ENCODE measurements around the gene HOXD3.
A peak's percentile ranks its signal among the peaks of the same experiment; 100 is the strongest.

Gene HOXD3

DNA sequence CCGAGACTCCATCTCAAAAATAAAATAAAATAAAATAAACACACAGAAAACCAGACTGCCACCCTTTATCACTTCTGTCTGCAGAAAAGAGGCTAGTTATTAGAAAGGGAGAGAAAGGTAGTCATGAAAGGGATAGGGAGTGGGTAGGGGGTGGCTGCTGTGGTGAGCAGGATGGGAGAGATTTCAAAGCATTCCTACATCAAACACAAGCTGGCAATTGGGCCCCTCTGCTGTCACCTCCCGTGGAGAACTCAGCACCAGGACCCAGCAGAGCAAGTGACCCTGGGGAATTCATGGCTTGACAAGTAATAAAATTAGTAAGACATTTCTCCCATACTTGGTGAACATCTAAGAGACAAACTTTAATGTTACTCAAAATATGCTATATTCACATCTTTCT, 27.6 kb downstream of the HOXD3 start:
- DNase-seq = no peak

DNA sequence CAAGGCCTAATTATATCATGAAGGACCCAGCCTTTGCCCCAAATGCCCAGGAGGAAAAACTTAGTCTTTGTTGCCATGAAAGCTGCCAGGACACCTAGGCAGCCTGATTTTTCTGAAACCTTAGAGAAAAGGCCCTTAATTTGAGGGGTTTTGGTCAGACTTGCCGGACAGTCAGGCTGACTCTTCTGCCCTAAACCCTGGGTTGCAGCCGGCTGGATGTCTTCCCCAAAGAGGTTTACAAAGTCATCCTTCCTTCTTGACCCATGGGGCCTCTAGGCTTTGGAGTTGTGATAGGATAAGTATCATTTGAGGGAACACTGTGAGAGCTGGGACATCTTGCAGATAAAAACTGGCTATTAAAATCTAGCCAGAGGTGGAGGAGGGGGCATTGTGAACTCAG, 28.9 kb downstream of the HOXD3 start:
- no peak for DNase-seq

DNA sequence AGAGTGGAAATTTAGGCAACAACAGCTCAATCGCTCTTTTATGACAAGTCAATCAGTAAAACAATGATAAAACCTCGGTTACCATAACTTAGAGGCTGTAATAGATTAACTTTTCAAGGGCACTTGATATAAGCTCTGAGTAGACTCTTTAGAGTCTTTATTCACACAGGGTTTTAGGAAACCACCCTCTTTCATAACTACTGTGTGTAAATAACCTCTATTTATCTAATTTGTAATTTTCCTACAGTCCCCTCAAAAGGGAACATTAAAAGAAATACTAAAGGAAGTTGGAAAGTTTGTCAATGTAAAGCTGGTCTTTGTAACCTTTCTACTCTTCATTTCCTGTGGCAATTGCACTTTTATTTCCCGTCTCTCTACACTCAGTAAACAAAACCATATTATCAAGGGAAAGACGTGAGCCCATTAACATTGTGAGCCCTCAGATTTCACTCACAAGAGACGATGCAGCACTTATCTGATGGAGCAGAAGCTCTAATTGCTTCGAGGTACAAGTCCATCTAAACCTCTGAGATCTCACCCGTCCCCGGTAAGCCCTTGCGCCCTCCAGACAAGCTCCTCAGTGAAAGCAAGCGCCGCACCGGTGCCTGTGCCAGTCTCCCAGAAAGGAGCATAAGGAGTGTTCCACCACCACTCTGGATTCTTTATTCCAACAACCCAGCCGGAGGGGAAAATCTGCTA, 30.2 kb downstream of the HOXD3 start:
- DNase-seq = no peak

DNA sequence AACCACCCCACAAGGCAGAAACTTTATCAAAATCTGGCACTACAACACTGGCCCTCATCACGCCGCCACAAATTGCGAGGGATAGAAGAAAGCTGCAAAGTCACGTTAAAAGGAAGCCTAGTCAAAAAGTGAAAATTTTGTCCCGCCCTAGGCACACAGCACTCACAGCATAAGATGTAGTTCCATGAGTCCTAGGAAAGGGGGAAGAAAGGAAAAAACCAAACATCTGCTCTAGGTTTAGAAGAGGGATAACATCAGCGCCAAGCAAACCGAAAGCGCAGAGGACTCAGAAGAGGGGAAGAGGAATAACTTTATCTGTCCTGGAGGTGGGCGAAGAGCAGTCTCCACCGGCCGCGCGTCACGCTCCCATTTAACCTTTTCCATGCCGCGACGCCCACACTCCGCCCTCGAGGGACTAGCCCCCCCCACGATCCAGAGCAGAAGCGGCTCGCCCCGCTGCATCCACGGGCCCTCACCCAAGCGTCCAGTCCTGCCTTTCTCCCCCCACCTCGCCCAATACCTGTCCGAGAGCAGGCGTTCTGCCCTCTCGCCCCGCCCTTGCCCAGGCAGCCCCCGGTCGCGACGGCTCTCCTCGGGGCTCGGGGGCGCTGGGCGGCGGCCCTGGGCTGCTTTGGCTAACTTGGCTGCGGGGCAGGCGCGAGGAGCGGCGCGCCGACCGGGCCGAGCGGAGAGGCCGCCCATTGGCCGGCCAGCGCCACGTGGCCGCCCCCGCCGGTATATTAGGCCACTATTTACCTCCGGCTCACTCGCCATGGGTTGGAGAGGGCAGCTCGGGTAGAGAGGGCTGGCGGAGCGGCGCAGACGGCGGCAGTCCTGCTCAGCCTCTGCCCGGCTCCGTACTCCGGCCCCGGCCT, 31.0 kb downstream of the HOXD3 start, which contains the start of gene HOXD1:
TSS of gene HOXD1 (plus strand) at position 770 of the 875 bp plus-strand sequence. CDS start 134 bp downstream, outside the sequence.
- DNase-seq = peak; percentile 32

DNA sequence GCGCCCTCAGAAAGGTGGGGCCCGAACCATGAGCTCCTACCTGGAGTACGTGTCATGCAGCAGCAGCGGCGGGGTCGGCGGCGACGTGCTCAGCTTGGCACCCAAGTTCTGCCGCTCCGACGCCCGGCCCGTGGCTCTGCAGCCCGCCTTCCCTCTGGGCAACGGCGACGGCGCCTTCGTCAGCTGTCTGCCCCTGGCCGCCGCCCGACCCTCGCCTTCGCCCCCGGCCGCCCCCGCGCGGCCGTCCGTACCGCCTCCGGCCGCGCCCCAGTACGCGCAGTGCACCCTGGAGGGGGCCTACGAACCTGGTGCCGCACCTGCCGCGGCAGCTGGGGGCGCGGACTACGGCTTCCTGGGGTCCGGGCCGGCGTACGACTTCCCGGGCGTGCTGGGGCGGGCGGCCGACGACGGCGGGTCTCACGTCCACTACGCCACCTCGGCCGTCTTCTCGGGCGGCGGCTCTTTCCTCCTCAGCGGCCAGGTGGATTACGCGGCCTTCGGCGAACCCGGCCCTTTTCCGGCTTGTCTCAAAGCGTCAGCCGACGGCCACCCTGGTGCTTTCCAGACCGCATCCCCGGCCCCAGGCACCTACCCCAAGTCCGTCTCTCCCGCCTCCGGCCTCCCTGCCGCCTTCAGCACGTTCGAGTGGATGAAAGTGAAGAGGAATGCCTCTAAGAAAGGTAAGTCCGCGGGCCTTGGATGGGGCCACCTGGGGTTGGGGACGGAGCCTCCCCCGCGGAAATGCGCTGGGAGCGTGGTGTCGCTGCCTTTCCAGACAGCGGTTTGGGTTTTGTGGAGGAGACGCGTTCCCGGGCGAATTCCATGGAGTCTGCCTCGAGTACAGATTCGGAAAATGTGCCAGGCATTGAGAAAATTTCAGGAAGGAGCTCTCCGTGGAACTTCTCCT, 31.9 kb downstream of the HOXD3 start:
- DNase-seq = no peak

DNA sequence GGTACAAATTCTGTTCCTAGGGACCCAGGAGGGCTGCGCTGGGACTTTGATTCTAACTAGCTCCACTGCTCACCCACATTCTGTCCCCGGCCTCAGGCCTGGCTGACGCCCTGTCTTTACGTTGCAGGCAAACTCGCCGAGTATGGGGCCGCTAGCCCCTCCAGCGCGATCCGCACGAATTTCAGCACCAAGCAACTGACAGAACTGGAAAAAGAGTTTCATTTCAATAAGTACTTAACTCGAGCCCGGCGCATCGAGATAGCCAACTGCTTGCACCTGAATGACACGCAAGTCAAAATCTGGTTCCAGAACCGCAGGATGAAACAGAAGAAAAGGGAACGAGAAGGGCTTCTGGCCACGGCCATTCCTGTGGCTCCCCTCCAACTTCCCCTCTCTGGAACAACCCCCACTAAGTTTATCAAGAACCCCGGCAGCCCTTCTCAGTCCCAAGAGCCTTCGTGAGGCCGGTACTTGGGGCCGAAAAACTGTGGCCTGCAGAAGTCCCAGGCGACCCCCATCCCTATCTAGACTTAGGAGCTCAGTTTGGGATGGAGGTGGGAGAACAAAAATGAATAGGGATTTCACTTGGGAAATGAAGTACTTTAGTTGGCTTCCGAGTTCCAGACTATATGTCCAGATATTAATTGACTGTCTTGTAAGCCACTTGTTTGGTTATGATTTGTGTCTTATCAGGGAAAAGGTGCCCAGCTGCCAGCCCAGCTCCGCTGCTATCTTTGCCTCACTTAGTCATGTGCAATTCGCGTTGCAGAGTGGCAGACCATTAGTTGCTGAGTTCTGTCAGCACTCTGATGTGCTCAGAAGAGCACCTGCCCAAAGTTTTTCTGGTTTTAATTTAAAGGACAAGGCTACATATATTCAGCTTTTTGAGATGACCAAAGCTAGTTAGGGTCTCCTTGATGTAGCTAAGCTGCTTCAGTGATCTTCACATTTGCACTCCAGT, 32.9 kb downstream of the HOXD3 start:
- no peak for DNase-seq

DNA sequence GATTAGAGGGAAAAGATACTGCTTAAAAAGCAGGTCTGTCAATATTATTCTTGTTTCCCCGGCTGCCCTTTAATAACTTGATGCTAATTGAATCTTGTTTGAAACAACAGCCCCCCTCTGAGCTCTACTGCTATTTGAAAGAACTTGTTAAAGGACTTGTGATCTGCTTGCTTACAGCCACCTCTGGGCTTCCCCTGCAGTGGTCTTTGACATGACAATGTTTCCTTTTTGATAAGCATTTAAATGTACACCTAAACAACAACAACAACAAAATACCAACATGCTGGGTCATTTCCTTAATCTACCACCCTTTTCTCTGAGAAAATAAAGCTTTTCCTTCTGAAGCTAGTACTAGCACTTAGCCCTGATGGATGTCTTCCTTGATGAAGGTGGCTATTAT, 35.2 kb downstream of the HOXD3 start:
- no peak for DNase-seq

DNA sequence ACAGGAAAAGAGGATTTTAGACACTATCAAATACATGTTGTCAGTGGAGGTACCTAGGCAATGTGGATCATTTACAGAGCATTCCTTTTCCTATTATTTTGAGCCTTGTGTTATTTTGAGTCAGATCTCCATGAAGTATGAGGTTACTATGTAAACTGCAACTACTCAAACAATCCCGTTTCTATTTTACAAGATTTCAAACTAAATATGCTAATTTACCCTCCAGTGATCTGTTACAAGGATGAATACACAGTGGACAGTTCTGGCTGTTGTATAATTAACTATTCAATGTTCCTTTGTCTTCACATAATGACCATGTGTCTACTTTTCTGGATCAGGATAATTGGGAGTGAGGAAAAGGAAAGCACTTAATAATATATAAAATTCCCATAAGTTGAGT, 35.9 kb downstream of the HOXD3 start:
- no peak for DNase-seq

DNA sequence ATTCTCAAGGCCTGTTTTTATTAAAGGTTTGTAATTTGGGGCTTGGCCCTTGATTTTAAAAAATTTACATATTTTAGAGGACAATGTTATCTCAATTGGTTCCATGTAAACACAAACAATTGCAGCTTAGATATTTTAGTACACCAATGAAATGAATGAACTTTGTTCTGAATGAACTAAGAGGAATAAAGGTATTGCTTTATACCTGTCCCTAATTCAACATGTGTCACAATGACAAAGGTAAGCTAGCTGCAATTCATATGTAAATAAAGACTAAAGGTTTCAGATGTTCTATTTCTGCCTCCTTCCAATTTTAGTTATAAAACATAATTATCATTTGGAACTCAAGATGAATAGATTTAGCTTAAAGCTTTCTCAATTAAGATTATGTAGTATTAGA, 42.8 kb downstream of the HOXD3 start:
- no peak for DNase-seq

DNA sequence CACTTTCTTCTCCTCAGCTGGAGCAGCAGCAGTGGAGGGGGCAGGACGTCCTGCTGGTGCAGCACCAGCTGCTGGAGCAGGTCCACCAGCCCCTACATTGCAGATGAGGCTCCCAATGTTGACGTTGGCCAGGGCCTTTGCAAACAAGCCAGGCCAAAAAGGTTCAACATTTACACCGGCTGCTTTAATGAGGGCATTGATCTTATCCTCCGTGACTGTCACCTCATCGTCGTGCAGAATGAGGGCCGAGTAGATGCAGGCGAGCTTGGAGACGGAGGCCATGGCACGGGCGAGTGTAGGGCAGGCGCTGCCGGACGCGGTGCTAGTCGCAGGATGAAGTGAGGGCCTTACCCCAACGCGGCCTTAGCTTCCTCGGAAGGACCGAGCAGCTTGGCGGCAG, 43.9 kb downstream of the HOXD3 start:
- no peak for DNase-seq

DNA sequence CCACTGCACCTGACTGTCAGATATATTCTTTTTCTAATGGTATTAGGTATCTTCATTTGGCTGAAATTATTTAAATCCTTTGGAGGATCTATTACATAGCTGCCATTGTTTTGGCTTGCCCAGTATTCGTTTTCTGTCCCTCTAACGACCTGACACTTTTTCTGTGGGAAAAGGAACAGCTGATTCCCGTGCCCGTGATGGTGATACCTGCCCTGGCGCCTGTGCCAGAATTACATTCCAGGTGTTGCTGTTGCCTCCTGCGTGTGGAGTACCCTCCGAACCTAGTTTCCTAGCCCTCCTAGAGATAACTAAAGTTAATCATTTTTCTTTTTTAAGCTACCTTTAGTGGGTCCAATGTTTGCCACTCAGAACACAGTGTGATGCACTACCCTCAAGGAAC, 45.4 kb downstream of the HOXD3 start:
- no peak for DNase-seq

DNA sequence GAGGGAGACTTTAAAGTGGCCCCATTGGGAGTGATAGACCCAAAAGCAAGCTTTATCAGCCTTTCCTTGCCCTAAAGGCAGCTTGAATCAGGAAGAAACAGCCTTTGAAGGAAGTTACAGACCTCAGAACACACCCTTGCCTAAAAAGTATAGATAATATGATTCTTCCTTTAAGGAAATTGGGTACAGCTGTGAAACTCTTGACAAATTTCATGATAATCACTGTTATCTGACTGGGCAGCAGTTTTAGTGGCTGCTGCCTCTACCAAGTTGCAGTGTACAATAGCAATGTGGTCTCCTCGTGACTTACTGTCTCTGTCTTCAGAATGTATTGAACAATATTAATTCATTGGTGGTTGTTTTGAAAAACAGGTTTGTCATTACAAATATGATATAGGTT, 48.0 kb downstream of the HOXD3 start:
- DNase-seq = no peak

DNA sequence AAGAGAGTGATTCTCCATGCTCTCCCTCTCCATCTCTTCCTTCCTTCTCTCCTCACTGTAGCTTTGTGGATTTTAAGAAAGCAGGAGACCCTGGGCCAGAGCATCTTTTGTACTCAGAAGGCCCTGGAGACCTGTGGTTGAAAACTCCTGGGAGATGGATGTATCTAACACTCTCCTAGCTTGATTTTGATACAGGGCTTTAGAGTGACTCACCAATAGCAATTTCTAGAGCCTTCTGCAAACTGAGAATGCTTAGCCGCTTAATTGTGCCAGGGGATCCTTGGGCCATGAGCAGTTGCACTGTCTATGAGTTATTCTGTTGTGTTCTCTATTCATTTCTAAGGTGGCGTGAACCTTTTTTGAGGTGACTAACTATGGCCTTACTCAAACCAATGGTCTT, 49.0 kb downstream of the HOXD3 start:
- DNase-seq = no peak

DNA sequence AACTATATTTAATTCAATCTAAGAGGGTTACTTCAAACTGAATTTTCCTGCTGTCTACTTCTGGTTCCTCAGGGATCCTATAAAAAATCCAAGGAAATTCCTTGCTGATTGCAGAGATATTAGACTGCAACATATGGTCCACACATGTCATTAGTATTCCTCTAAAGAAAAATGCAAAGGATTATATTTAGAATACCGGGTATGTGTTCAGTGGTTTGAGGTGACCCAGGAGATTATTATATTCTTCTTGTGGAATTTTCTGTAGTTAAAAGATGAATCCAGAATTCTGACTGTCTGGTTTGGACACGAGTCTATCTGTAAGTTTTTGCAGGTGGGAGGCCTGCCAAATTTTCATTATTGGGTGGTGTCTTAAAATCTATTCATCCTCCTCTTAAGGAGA, 49.6 kb downstream of the HOXD3 start:
- peak; percentile 51 for DNase-seq

DNA sequence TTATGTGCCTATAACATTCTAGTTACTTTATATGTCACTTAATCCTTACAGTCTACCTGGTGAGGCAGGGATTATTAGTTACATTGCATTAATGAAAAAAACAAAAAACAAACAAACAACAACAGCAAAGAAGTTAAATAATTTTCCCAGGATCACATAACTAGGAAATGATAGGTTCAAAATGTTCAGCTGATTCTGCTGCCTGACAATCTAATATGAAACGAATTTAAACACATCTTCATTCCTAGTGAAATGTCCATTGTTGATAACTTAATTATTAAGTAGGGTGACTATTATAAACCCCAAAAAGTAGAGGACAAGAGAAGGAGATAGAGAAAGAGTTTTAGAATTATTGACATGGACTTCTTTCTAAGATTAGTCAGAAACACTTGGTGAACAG, 54.0 kb downstream of the HOXD3 start:
- DNase-seq = no peak

DNA sequence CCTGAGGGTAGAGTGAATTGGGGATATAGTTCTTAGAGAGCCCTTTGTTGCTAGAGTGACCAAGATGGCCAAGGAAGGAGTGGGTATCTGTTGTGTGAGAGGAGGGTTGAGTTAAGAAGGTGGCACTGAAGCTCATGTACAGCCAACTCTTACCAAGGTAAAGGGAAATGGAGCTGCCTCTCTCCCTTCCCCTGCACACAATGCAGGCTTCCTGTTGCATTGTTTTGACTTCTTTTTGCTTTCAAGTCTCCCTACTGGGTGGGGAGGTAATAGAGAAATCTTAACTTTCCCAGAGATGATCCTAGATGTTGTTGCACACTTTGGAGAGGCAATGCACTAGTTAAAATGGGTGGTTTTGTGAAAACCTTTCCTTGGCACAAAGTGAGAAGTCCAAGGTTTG, 55.2 kb downstream of the HOXD3 start:
- no peak for DNase-seq

DNA sequence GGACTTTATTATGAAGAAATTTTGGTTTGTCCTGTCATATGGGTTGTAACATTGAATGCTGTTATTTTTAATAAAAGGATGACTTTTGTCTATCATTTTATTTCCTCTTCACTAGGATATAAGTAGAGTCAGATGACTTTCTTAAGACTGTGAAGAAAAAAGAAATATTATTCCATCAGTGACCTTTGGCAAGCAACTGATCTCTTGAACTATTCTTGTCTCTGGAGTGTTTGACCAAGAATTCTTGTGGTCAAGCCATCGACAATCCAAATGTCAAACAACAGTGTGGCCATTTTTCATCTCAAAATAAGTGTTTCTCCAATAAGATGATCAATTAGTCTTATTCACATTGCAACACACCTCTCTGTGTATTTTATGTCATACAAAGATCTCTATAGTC, 56.3 kb downstream of the HOXD3 start:
- DNase-seq = no peak

Measured in EL (cell line).